Measurements from ENCODE around the gene TMC8.
"Not testable (repeated sequence)": the region's sequence is repeated elsewhere in the genome, so short reads cannot be mapped to it uniquely, and the experiment has no call there.

The TMC8 gene

DNA sequence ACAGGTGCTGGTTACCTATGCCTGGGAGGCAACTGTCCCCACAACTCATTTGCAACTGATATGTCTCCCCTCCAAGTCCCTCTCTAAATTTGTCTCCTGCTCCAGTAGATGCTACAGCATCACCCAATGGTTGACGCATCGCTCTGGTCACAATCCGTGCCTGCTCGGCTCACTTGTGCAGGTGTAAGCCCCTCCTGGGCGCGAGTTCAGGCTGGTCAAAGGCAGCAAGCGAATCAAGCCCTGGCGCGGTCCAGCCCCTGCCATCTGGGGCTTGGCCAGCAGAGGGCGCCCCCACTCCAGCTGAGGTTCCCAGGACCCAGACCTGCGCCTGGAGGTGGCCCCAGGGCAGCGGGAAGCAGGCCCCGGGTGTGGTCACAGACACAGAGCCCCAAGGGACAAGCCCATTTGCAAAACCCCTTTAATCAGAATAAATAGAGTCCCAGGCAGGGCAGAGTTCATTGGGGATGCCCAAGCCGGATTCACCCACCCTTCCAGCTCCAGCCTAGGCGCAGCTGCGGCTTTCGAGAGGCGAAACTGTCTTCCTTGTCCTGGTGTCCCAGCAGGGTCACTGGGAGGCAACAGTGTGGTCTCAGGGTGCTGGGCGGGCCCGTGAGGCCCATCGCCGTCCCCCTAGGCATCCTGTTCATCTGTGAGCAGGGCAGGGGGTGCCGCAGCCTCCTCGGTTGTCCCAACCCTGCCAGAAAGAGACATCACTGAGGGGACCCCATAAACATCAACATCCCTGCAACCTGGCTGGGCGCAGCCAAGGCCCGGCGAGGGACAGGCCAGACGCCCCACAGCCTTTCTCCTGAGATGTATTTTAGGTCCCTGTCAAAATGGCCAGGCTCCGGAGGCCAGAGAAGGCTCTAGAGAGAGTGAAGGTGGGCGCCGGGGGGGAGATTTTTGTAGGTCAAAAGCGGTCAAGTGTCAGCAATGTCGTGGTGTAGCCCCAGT lies 17.8 kb upstream of the TMC8 start:
- TF ChIP-seq EZH2phosphoT487 (conservative IDR thresholded peaks at IDR 0.05; ENCODE audit: low read length): no peak
- TF ChIP-seq, protein P1, sequence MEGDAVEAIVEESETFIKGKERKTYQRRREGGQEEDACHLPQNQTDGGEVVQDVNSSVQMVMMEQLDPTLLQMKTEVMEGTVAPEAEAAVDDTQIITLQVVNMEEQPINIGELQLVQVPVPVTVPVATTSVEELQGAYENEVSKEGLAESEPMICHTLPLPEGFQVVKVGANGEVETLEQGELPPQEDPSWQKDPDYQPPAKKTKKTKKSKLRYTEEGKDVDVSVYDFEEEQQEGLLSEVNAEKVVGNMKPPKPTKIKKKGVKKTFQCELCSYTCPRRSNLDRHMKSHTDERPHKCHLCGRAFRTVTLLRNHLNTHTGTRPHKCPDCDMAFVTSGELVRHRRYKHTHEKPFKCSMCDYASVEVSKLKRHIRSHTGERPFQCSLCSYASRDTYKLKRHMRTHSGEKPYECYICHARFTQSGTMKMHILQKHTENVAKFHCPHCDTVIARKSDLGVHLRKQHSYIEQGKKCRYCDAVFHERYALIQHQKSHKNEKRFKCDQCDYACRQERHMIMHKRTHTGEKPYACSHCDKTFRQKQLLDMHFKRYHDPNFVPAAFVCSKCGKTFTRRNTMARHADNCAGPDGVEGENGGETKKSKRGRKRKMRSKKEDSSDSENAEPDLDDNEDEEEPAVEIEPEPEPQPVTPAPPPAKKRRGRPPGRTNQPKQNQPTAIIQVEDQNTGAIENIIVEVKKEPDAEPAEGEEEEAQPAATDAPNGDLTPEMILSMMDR (IDR thresholded peaks at IDR 0.05; ENCODE audit: insufficient read depth, low read length, poor library complexity, severe bottlenecking): peak; percentile 96
- no peak overlapping the region for H3K27ac ChIP-seq (ENCODE audit: low read depth, low read length)

DNA sequence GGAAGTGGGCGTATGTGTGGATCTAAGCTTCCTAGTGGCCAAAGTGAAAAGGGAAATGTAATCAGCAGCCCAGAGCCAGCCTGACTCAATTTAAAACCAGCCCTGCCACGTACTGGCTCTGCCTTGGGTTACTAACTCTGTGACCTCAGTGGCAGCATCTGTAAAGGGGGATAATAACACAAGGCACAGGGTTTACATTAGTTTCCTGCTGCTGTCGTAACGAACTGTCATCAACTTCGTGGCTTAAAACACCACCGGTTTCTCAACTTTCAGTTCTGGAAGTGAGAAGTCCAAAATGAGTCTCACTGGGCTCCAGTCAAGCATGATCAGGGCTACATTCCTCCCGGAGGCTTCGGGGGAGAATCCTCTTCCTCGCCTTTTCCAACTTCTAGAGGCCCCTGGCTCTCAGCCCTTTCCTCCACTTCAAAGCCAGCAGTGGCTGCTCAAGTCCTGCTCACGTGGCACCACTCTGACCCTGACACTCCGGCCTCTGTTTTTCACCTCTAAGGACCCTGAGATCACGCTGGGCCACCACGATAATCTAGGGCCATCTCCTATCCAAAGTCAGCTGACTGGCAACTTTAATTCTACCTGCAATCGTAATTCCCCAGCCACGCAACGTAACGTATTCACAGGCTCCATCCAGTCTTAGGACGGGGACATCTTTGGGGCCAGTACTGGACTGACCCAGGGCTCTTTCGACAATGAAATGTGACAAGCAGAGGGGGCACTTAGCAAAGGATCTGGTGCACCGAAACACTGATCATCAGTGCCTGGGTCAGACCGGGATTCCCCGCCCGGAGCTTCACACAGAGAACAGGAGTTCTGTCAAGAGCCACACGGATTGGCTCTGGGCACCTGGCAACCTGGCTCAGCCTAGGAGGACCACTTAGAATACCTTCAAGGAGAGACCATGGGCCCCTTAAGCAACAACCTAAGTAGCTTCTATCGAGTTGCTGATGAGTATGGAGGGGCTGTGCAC lies 16.5 kb upstream of the TMC8 start:
- no peak overlapping the region for H3K4me2 ChIP-seq (ENCODE audit: low read depth, low read length, poor library complexity, severe bottlenecking)
- no peaks in the 10 kb centered on the region for H3K27me3 ChIP-seq (ENCODE audit: low read length)
- H4K20me1 ChIP-seq (ENCODE audit: low read depth, low read length): no peaks in the 10 kb centered on the region
- no peak overlapping the region for H2AFZ ChIP-seq (ENCODE audit: low read depth, low read length, severe bottlenecking)
- H3K9me2 ChIP-seq (replicated peaks; ENCODE audit: insufficient read depth, low read length): no peaks in the 10 kb centered on the region
- H3K79me2 ChIP-seq (ENCODE audit: insufficient read depth, low read length): no peaks in the 10 kb centered on the region
- H3K9me3 ChIP-seq (ENCODE audit: insufficient read depth, low read length): no peaks in the 10 kb centered on the region
- H3K9ac ChIP-seq (ENCODE audit: low read length): no peak overlapping the region
- no peak for TF ChIP-seq EZH2phosphoT487 (conservative IDR thresholded peaks at IDR 0.05; ENCODE audit: low read length)
- TF ChIP-seq, protein P1 (IDR thresholded peaks at IDR 0.05; ENCODE audit: insufficient read depth, low read length, poor library complexity, severe bottlenecking): no peak
- H3K36me3 ChIP-seq (ENCODE audit: low read length): no peaks in the 10 kb centered on the region
- no peak overlapping the region for H3K4me3 ChIP-seq (ENCODE audit: insufficient read depth, low read length, poor library complexity, severe bottlenecking)
- H3F3A ChIP-seq (ENCODE audit: insufficient read depth): no peaks in the 10 kb centered on the region
- no peak overlapping the region for H3K27ac ChIP-seq (ENCODE audit: low read depth, low read length)

More for the DNA sequence above, 17.8 kb upstream of the TMC8 start:
- no peaks in the 10 kb centered on the region for H3K9me2 ChIP-seq (replicated peaks; ENCODE audit: insufficient read depth, low read length)
- H3K79me2 ChIP-seq (ENCODE audit: insufficient read depth, low read length): no peaks in the 10 kb centered on the region
- no peaks in the 10 kb centered on the region for H4K20me1 ChIP-seq (ENCODE audit: low read depth, low read length)
- H3K36me3 ChIP-seq (ENCODE audit: low read length): no peaks in the 10 kb centered on the region
- H3K9ac ChIP-seq (ENCODE audit: low read length): no peak overlapping the region
- H3K4me3 ChIP-seq (ENCODE audit: insufficient read depth, low read length, poor library complexity, severe bottlenecking): no peak overlapping the region
- H2AFZ ChIP-seq (ENCODE audit: low read depth, low read length, severe bottlenecking): no peak overlapping the region
- no peaks in the 10 kb centered on the region for H3K9me3 ChIP-seq (ENCODE audit: insufficient read depth, low read length)
- H3K4me2 ChIP-seq (ENCODE audit: low read depth, low read length, poor library complexity, severe bottlenecking): no peak overlapping the region
- H3F3A ChIP-seq (ENCODE audit: insufficient read depth): peaks cover 5% of the 10 kb centered on the region
- no peaks in the 10 kb centered on the region for H3K27me3 ChIP-seq (ENCODE audit: low read length)

DNA sequence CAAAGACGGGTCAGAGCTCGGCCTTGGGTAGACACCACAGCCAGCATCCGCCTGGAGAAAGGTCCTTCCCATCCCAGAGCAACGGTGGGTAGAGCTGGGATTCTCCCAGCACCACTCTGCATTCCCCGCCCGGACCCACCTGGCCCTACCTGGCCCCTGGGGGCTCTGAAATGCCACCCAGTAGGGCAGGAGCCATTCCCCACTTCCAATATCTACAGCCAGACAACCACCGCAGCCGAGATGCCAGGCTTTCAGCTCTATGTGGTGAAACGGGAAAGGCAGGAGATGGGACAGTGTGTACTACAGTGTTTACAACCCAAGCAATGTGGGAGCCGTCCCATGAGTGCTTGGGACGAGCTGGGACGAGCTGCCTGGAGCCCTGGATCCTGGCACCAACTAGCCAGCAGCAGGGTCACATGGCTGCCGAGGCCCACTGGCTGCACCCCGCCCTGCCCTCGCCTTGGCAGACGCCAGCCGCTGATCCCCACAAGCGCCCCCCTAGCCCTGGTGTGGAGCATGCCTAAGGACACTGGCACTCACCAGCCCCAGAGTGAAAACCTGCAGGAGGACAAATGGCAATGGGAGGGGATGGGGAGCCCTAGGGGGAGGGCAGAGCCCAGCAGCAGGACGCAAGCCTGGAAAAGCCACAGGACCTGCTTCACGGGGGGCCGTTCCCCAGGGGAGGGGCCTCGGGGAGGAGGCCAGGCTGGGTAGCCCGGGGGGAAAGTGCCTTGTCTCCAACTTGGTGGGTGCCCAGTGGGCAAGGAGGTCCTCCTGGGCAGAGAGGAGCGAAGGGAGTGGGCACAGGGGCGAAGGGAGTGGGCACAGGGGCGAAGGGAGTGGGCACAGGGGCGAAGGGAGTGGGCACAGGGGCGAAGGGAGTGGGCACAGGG lies 15.5 kb upstream of the TMC8 start:
- no peak overlapping the region for H2AFZ ChIP-seq (ENCODE audit: low read depth, low read length, severe bottlenecking)
- no peak overlapping the region for H3K4me2 ChIP-seq (ENCODE audit: low read depth, low read length, poor library complexity, severe bottlenecking)
- TF ChIP-seq, protein P1 (IDR thresholded peaks at IDR 0.05; ENCODE audit: insufficient read depth, low read length, poor library complexity, severe bottlenecking): no peak
- TF ChIP-seq EZH2phosphoT487 (conservative IDR thresholded peaks at IDR 0.05; ENCODE audit: low read length): no peak
- H3K9me2 ChIP-seq (replicated peaks; ENCODE audit: insufficient read depth, low read length): no peaks in the 10 kb centered on the region
- no peaks in the 10 kb centered on the region for H3K79me2 ChIP-seq (ENCODE audit: insufficient read depth, low read length)
- H3K27me3 ChIP-seq (ENCODE audit: low read length): no peaks in the 10 kb centered on the region
- H3K9me3 ChIP-seq (ENCODE audit: insufficient read depth, low read length): no peaks in the 10 kb centered on the region
- no peaks in the 10 kb centered on the region for H4K20me1 ChIP-seq (ENCODE audit: low read depth, low read length)
- no peak overlapping the region for H3K4me3 ChIP-seq (ENCODE audit: insufficient read depth, low read length, poor library complexity, severe bottlenecking)
- H3K9ac ChIP-seq (ENCODE audit: low read length): no peak overlapping the region
- no peaks in the 10 kb centered on the region for H3F3A ChIP-seq (ENCODE audit: insufficient read depth)
- H3K27ac ChIP-seq (ENCODE audit: low read depth, low read length): no peak overlapping the region
- H3K36me3 ChIP-seq (ENCODE audit: low read length): no peaks in the 10 kb centered on the region

DNA sequence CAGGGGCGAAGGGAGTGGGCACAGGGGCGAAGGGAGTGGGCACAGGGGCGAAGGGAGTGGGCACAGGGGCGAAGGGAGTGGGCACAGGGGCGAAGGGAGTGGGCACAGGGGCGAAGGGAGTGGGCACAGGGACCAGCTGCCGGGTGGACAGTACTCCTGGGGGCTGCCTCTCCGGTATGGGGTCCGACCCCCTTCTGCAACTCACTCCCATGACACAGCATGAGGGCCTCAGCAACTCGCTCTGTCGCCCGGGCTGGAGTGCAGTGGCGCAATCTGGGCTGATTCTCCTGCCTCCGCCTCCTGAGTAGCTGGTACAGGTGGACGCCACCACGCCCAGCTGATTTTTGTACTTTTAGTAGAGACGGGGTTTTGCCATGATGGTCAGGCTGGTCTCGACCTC lies 14.8 kb upstream of the TMC8 start:
- not testable (repeated sequence) for H3K27me3 ChIP-seq (ENCODE audit: low read length); H3K27ac ChIP-seq (ENCODE audit: low read depth, low read length); H3K9me3 ChIP-seq (ENCODE audit: insufficient read depth, low read length); H3K36me3 ChIP-seq (ENCODE audit: low read length); H4K20me1 ChIP-seq (ENCODE audit: low read depth, low read length); H3K79me2 ChIP-seq (ENCODE audit: insufficient read depth, low read length); H2AFZ ChIP-seq (ENCODE audit: low read depth, low read length, severe bottlenecking); H3K4me3 ChIP-seq (ENCODE audit: insufficient read depth, low read length, poor library complexity, severe bottlenecking); H3K9me2 ChIP-seq (replicated peaks; ENCODE audit: insufficient read depth, low read length); H3F3A ChIP-seq (ENCODE audit: insufficient read depth); H3K4me2 ChIP-seq (ENCODE audit: low read depth, low read length, poor library complexity, severe bottlenecking); H3K9ac ChIP-seq (ENCODE audit: low read length)
